Uterus (tissue), 2 donors: Measurements from ENCODE around the gene SPAG17.

Experiments
- CTCF ChIP-seq, 4 experiments: fragments of 200-600 bp in 2 of 4; fragments of 450-650 bp in 2 of 4; sonication (generic) in 2 of 4; IDR thresholded peaks; one replicate each; pipeline ENCODE4 v1.5.1; 2016 to 2019; ENCODE audit warnings: antibody characterized with exemption in 4 of 4, mild to moderate bottlenecking in 2 of 4, moderate library complexity in 1 of 4
- POLR2A ChIP-seq, 2 donors: fragments of 450-650 bp; IDR thresholded peaks; one replicate each; pipeline ENCODE4 v1.6.1; 2016; ENCODE audit warnings: antibody characterized with exemption in 2 of 2, mild to moderate bottlenecking in 1 of 2, moderate library complexity in 1 of 2

- TF ChIP-seq CTCF (IDR thresholded peaks at IDR 0.05), result no peak
- TF ChIP-seq POLR2A (IDR thresholded peaks at IDR 0.05), result no peak
Measured at GRCh38 chr1:117930484-117930883, 254.5 kb downstream of the SPAG17 start.
